ENCODE data around the gene CTNNA3. TPM values are rescaled to one million over a fixed set of nuclear protein-coding genes. Genes with fewer than 3 reads are reported as not detected.

The CTNNA3 gene
- polyA plus RNA-seq, 1 experiment, result not detected

DNA sequence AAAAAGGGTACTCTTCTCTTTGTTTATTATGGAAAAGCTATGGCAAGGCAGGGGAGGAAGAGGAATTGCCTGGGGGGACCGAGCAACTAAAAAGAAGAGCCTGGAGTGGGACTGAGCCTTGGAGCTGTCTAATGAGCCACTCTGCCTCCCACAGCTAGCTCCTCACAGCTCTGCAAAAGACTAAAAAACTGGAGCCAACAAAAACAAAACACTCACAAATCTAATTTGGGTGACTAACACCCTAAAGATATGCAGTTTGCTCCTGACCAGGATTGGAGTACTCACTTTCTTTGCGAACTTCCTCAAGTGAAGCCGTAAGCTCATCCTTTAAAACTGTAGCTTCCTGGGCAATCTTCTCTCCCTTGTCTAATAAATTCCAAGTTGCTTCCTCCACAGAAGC is 89.4 kb downstream of the CTNNA3 start:
- DNase-seq (ENCODE audit: low read depth), result peak; percentile 19
- CTCF ChIA-PET, result no interaction called here
- no peak overlapping the region for H3K4me3 ChIP-seq (ENCODE audit: low read depth, low read length)
- TF ChIP-seq, protein P1, sequence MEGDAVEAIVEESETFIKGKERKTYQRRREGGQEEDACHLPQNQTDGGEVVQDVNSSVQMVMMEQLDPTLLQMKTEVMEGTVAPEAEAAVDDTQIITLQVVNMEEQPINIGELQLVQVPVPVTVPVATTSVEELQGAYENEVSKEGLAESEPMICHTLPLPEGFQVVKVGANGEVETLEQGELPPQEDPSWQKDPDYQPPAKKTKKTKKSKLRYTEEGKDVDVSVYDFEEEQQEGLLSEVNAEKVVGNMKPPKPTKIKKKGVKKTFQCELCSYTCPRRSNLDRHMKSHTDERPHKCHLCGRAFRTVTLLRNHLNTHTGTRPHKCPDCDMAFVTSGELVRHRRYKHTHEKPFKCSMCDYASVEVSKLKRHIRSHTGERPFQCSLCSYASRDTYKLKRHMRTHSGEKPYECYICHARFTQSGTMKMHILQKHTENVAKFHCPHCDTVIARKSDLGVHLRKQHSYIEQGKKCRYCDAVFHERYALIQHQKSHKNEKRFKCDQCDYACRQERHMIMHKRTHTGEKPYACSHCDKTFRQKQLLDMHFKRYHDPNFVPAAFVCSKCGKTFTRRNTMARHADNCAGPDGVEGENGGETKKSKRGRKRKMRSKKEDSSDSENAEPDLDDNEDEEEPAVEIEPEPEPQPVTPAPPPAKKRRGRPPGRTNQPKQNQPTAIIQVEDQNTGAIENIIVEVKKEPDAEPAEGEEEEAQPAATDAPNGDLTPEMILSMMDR (IDR thresholded peaks at IDR 0.05; ENCODE audit: insufficient read depth, low read depth, low read length), result no peak
- POLR2A ChIA-PET, result no interaction called here
- no peaks in the 10 kb centered on the region for H3K27me3 ChIP-seq (ENCODE audit: control insufficient read depth, insufficient read depth, low read length)
- no peaks in the 10 kb centered on the region for H3K36me3 ChIP-seq (ENCODE audit: control insufficient read depth, insufficient read depth, low read length)

DNA sequence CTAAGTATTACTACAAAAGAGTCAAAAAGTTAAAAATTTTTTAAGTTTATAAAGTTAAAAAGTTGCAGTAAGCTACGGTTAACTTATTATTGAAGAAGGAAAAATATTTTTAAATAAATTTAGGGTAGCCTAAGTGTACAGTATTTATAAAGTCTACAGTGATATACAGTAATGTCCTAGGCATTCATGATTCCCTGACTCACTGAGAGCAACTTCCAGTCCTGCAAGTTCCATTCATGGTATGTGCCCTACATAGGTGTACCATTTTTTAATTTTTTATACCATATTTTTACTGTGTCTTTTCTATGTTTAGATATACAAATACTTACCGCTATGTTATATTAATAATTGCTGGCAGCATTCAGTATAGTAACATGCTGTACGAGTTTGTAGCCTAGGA is 92.3 kb downstream of the CTNNA3 start:
- CTCF ChIA-PET, result no interaction called here

DNA sequence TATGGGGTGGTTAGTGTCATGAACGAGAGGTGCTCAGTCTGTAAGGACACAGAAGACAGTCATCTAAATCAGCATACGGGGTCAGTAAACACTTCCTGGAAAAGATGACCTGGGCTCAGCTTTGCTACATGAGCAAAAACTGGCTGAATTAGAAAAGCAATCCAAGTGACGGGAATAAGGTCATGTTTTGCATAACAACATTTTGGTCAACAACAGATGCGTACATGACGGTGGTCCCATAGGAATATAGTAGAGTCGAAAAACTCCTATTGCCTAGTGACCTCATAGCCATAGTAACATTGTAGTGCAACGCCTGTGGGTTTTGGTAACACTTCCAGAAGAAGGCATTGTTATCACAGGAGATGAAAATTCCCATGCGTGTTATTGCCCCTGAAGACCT is 92.9 kb downstream of the CTNNA3 start:
- H3K27me3 ChIP-seq (ENCODE audit: control insufficient read depth, insufficient read depth, low read length), result no peaks in the 10 kb centered on the region
- DNase-seq (ENCODE audit: low read depth), result no peak
- ChIA-PET POLR2A (no interaction called here), CTCF (no interaction called here)
- H3K4me3 ChIP-seq (ENCODE audit: low read depth, low read length), result no peak overlapping the region
- H3K36me3 ChIP-seq (ENCODE audit: control insufficient read depth, insufficient read depth, low read length), result no peaks in the 10 kb centered on the region
- TF ChIP-seq, protein P1 (IDR thresholded peaks at IDR 0.05; ENCODE audit: insufficient read depth, low read depth, low read length), result no peak

More for the DNA sequence above, 92.3 kb downstream of the CTNNA3 start:
- DNase-seq (ENCODE audit: low read depth), result no peak
- no peaks in the 10 kb centered on the region for H3K36me3 ChIP-seq (ENCODE audit: control insufficient read depth, insufficient read depth, low read length)
- no peak overlapping the region for H3K4me3 ChIP-seq (ENCODE audit: low read depth, low read length)
- no peaks in the 10 kb centered on the region for H3K27me3 ChIP-seq (ENCODE audit: control insufficient read depth, insufficient read depth, low read length)
- POLR2A ChIA-PET, result no interaction called here
- TF ChIP-seq, protein P1 (IDR thresholded peaks at IDR 0.05; ENCODE audit: insufficient read depth, low read depth, low read length), result no peak

DNA sequence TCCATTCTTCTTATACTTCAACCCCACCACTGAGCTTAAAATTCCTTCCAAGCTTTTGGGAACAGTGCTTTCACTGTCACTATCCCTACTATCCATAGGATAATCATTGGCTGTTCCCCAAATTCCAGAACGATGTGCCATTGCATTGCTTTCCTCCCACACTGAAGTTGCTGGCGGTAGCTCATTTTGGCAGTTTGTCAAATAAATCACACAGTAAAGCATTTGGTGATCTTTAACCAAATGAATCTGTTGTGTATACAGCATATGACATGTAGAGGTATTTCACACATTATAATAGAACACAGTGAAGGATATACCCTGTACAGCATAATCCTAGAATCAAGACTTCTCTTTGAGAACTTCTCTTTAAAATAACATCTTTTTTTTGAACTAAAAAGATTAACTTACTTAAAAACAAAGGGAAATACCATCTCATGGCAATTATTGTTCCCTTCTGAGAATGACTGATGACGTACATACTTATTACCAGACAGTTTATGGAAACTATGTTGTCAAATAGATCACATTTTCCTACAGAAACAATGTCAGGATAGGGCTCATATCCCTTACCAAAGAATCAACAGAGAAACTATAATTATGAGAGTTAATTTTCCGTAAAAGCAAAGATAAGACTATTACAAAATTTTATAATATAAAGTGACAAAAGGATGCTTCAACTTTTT is 93.6 kb downstream of the CTNNA3 start:
- Histone ChIP-seq H3K36me3 (ENCODE audit: control insufficient read depth, insufficient read depth, low read length) (no peaks in the 10 kb centered on the region), H3K4me3 (ENCODE audit: low read depth, low read length) (no peak overlapping the region), H3K27me3 (ENCODE audit: control insufficient read depth, insufficient read depth, low read length) (no peaks in the 10 kb centered on the region)
- ChIA-PET CTCF (interaction anchor here (0.6 kb wide), 1 partner anchor 310 kb away, joined by 3 read pairs; no protein-coding TSS in a partner anchor), POLR2A (no interaction called here)
- peak; percentile 19 for DNase-seq (ENCODE audit: low read depth)
- TF ChIP-seq, protein P1 (IDR thresholded peaks at IDR 0.05; ENCODE audit: insufficient read depth, low read depth, low read length), result no peak

DNA sequence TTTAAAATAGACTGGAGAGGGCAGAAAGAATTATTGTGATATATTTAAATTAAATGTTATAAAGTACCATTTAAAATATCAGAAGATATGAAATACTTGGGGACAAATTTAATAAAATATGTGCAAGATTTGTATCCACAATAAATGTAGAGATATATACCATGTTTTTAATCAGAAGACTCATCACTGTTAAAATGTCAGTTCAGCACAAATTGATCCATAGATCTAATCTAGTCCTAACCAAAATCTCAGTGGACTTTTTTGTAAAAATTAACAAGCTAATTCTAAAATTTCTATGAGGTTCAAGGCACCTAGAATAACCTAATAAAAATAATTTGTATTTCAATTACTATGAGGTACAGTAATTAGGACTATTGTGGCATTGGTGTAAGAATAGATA is 96.4 kb downstream of the CTNNA3 start:
- Histone ChIP-seq H3K27me3 (ENCODE audit: control insufficient read depth, insufficient read depth, low read length) (no peaks in the 10 kb centered on the region), H3K36me3 (ENCODE audit: control insufficient read depth, insufficient read depth, low read length) (no peaks in the 10 kb centered on the region), H3K4me3 (ENCODE audit: low read depth, low read length) (no peak overlapping the region)
- TF ChIP-seq, protein P1 (IDR thresholded peaks at IDR 0.05; ENCODE audit: insufficient read depth, low read depth, low read length), result no peak
- no peak for DNase-seq (ENCODE audit: low read depth)
- ChIA-PET POLR2A (no interaction called here), CTCF (no interaction called here)

Data from BJ (cell line).